Liver (tissue), 3 donors: ENCODE results near the gene BACH2.

Experiments used
- ATF3 ChIP-seq: IDR thresholded peaks from 2 replicates; pipeline ENCODE4 v1.6.1; 2016; ENCODE audit warnings: antibody characterized with exemption
- CTCF ChIP-seq: fragments of 150-350 bp; IDR thresholded peaks from 2 replicates; pipeline ENCODE4 v1.5.1; 2017; ENCODE audit warnings: improper control_type of control experiment, low read depth, low read length; ENCODE audit not compliant: missing input control
- EGR1 ChIP-seq, 2 donors: IDR thresholded peaks; 2 replicates each; pipeline ENCODE4 v1.6.1; 2016 to 2018; ENCODE audit warnings: antibody characterized with exemption in 2 of 2, low read depth in 2 of 2
- GABPA ChIP-seq, 2 donors: IDR thresholded peaks in 1 of 2; conservative IDR thresholded peaks in 1 of 2; 2 replicates each; pipeline ENCODE4 v1.6.1; 2016; ENCODE audit warnings: antibody characterized with exemption in 2 of 2, mild to moderate bottlenecking in 1 of 2, moderate library complexity in 1 of 2
- JUND ChIP-seq, 2 donors: IDR thresholded peaks; 2 replicates each; pipeline ENCODE4 v1.6.1; 2016; ENCODE audit warnings: antibody characterized with exemption in 2 of 2
- MAX ChIP-seq: IDR thresholded peaks from 2 replicates; pipeline ENCODE4 v1.6.1; 2016; ENCODE audit warnings: antibody characterized with exemption
- RAD21 ChIP-seq, 2 donors: IDR thresholded peaks; 2 replicates each; pipeline ENCODE4 v1.6.1; 2016; ENCODE audit warnings: antibody characterized with exemption in 2 of 2, mild to moderate bottlenecking in 2 of 2
- SP1 ChIP-seq: IDR thresholded peaks from 2 replicates; pipeline ENCODE4 v1.6.1; 2018; ENCODE audit warnings: antibody characterized with exemption, mild to moderate bottlenecking
- TAF1 ChIP-seq: conservative IDR thresholded peaks from 2 replicates; pipeline ENCODE4 v1.6.1; 2016; ENCODE audit warnings: antibody characterized with exemption, mild to moderate bottlenecking
- ZBTB33 ChIP-seq: IDR thresholded peaks from 2 replicates; pipeline ENCODE4 v1.6.1; 2016; ENCODE audit warnings: antibody characterized with exemption
- donor health status: healthy.
- donor health status: healthy.

- TF ChIP-seq CTCF (no peak), EGR1 (IDR thresholded peaks at IDR 0.05; ENCODE audit: low read depth in 2 of 2) (no peak), TAF1 (no peak), ZBTB33 (no peak), JUND (IDR thresholded peaks at IDR 0.05) (no peak), SP1 (no peak), GABPA (IDR thresholded peaks at IDR 0.05 in 1 of 2, conservative IDR thresholded peaks at IDR 0.05 in 1 of 2) (no peak), ATF3 (no peak), RAD21 (IDR thresholded peaks at IDR 0.05) (no peak), MAX (no peak)
These were observed 224.1 kb downstream of the BACH2 start for GRCh38 chr6:90072501-90072900.
